ENCODE measurements around the gene EQTN.

Gene EQTN

GRCh38 chr9:27297050-27297449 lies at the start of gene EQTN:
TSS of gene EQTN (minus strand) at chr9:27297150. CDS start at chr9:27297055, 95 bp downstream.
- Histone ChIP-seq H3K9me3 (ENCODE audit: control insufficient read depth, insufficient read depth, low read depth, low read length) (no peaks in the 10 kb centered on the region), H3K27ac (ENCODE audit: low read depth, low read length) (no peak within 1 kb of the TSS), H3K4me3 (ENCODE audit: low read depth, low read length) (no peak within 1 kb of the TSS), H3K36me3 (ENCODE audit: control insufficient read depth, insufficient read depth, low read length) (no peaks in the 10 kb centered on the region), H3K4me1 (ENCODE audit: control insufficient read depth, insufficient read depth, low read length) (no peaks in the 10 kb centered on the region), H3K27me3 (ENCODE audit: control insufficient read depth, insufficient read depth, low read length) (no peaks in the 10 kb centered on the region), H3K9ac (ENCODE audit: low read length) (no peak within 1 kb of the TSS)

- Histone ChIP-seq H3K27ac (ENCODE audit: low read depth, low read length) (no peak overlapping the region), H3K9me3 (ENCODE audit: control insufficient read depth, insufficient read depth, low read depth, low read length) (peaks cover 3% of the 10 kb centered on the region; the same call in 1 of the 2 replicates), H3K9ac (ENCODE audit: low read length) (no peak overlapping the region), H3K4me3 (ENCODE audit: low read depth, low read length) (no peak overlapping the region), H3K36me3 (ENCODE audit: control insufficient read depth, insufficient read depth, low read length) (no peaks in the 10 kb centered on the region), H3K27me3 (ENCODE audit: control insufficient read depth, insufficient read depth, low read length) (no peaks in the 10 kb centered on the region), H3K4me1 (ENCODE audit: control insufficient read depth, insufficient read depth, low read length) (peaks cover 18% of the 10 kb centered on the region)
Observed at GRCh38 chr9:27344776-27345175, 47.8 kb upstream of the EQTN start.

GRCh38 chr9:27341545-27342294 lies 44.8 kb upstream of the EQTN start:
- no peak overlapping the region for H3K9ac ChIP-seq (ENCODE audit: low read length)
- peaks cover 3% of the 10 kb centered on the region; the same call in 1 of the 2 replicates for H3K9me3 ChIP-seq (ENCODE audit: control insufficient read depth, insufficient read depth, low read depth, low read length)
- no peaks in the 10 kb centered on the region for H3K36me3 ChIP-seq (ENCODE audit: control insufficient read depth, insufficient read depth, low read length)
- no peak overlapping the region for H3K27ac ChIP-seq (ENCODE audit: low read depth, low read length)
- H3K4me3 ChIP-seq (ENCODE audit: low read depth, low read length): no peak overlapping the region
- H3K27me3 ChIP-seq (ENCODE audit: control insufficient read depth, insufficient read depth, low read length): no peaks in the 10 kb centered on the region
- peaks cover 8% of the 10 kb centered on the region; the same call in 1 of the 2 replicates for H3K4me1 ChIP-seq (ENCODE audit: control insufficient read depth, insufficient read depth, low read length)

GRCh38 chr9:27340961-27341511 lies 44.1 kb upstream of the EQTN start:
- no peaks in the 10 kb centered on the region for H3K36me3 ChIP-seq (ENCODE audit: control insufficient read depth, insufficient read depth, low read length)
- H3K4me1 ChIP-seq (ENCODE audit: control insufficient read depth, insufficient read depth, low read length): peaks cover 15% of the 10 kb centered on the region
- no peak overlapping the region for H3K27ac ChIP-seq (ENCODE audit: low read depth, low read length)
- H3K9ac ChIP-seq (ENCODE audit: low read length): no peak overlapping the region
- H3K9me3 ChIP-seq (ENCODE audit: control insufficient read depth, insufficient read depth, low read depth, low read length): peaks cover 3% of the 10 kb centered on the region; the same call in 1 of the 2 replicates
- no peaks in the 10 kb centered on the region for H3K27me3 ChIP-seq (ENCODE audit: control insufficient read depth, insufficient read depth, low read length)
- H3K4me3 ChIP-seq (ENCODE audit: low read depth, low read length): no peak overlapping the region

GRCh38 chr9:27340285-27340674 lies 43.3 kb upstream of the EQTN start:
- Histone ChIP-seq H3K9me3 (ENCODE audit: control insufficient read depth, insufficient read depth, low read depth, low read length) (peaks cover 3% of the 10 kb centered on the region; the same call in 1 of the 2 replicates), H3K4me1 (ENCODE audit: control insufficient read depth, insufficient read depth, low read length) (peaks cover 18% of the 10 kb centered on the region), H3K27ac (ENCODE audit: low read depth, low read length) (no peak overlapping the region), H3K27me3 (ENCODE audit: control insufficient read depth, insufficient read depth, low read length) (no peaks in the 10 kb centered on the region), H3K9ac (ENCODE audit: low read length) (no peak overlapping the region), H3K4me3 (ENCODE audit: low read depth, low read length) (no peak overlapping the region), H3K36me3 (ENCODE audit: control insufficient read depth, insufficient read depth, low read length) (no peaks in the 10 kb centered on the region)

- Histone ChIP-seq H3K27ac (ENCODE audit: low read depth, low read length) (no peak overlapping the region), H3K36me3 (ENCODE audit: control insufficient read depth, insufficient read depth, low read length) (no peaks in the 10 kb centered on the region), H3K9me3 (ENCODE audit: control insufficient read depth, insufficient read depth, low read depth, low read length) (peaks cover 3% of the 10 kb centered on the region; the same call in 1 of the 2 replicates), H3K4me3 (ENCODE audit: low read depth, low read length) (no peak overlapping the region), H3K9ac (ENCODE audit: low read length) (no peak overlapping the region), H3K27me3 (ENCODE audit: control insufficient read depth, insufficient read depth, low read length) (no peaks in the 10 kb centered on the region), H3K4me1 (ENCODE audit: control insufficient read depth, insufficient read depth, low read length) (peaks cover 18% of the 10 kb centered on the region)
Observed at GRCh38 chr9:27339661-27340284, 42.8 kb upstream of the EQTN start.

- Histone ChIP-seq H3K9me3 (ENCODE audit: control insufficient read depth, insufficient read depth, low read depth, low read length) (peaks cover 3% of the 10 kb centered on the region; the same call in 1 of the 2 replicates), H3K27me3 (ENCODE audit: control insufficient read depth, insufficient read depth, low read length) (no peaks in the 10 kb centered on the region), H3K27ac (ENCODE audit: low read depth, low read length) (no peak overlapping the region), H3K4me3 (ENCODE audit: low read depth, low read length) (no peak overlapping the region), H3K4me1 (ENCODE audit: control insufficient read depth, insufficient read depth, low read length) (peaks cover 23% of the 10 kb centered on the region), H3K36me3 (ENCODE audit: control insufficient read depth, insufficient read depth, low read length) (no peaks in the 10 kb centered on the region), H3K9ac (ENCODE audit: low read length) (no peak overlapping the region)
Observed at GRCh38 chr9:27338527-27338903, 41.6 kb upstream of the EQTN start.

- no peak overlapping the region for H3K4me3 ChIP-seq (ENCODE audit: low read depth, low read length)
- H3K9me3 ChIP-seq (ENCODE audit: control insufficient read depth, insufficient read depth, low read depth, low read length): peaks cover 3% of the 10 kb centered on the region; the same call in 1 of the 2 replicates
- H3K4me1 ChIP-seq (ENCODE audit: control insufficient read depth, insufficient read depth, low read length): peaks cover 25% of the 10 kb centered on the region
- no peak overlapping the region for H3K27ac ChIP-seq (ENCODE audit: low read depth, low read length)
- H3K9ac ChIP-seq (ENCODE audit: low read length): no peak overlapping the region
- H3K27me3 ChIP-seq (ENCODE audit: control insufficient read depth, insufficient read depth, low read length): no peaks in the 10 kb centered on the region
- no peaks in the 10 kb centered on the region for H3K36me3 ChIP-seq (ENCODE audit: control insufficient read depth, insufficient read depth, low read length)
Observed at GRCh38 chr9:27337833-27338526, 41.0 kb upstream of the EQTN start.

- no peaks in the 10 kb centered on the region for H3K27me3 ChIP-seq (ENCODE audit: control insufficient read depth, insufficient read depth, low read length)
Observed at GRCh38 chr9:27337236-27337635, 40.3 kb upstream of the EQTN start.

GRCh38 chr9:27336829-27337228 lies 39.9 kb upstream of the EQTN start:
- H3K9ac ChIP-seq (ENCODE audit: low read length): no peak overlapping the region

More at GRCh38 chr9:27337236-27337635, 40.3 kb upstream of the EQTN start:
- peaks cover 25% of the 10 kb centered on the region for H3K4me1 ChIP-seq (ENCODE audit: control insufficient read depth, insufficient read depth, low read length)
- H3K4me3 ChIP-seq (ENCODE audit: low read depth, low read length): no peak overlapping the region
- no peak overlapping the region for H3K9ac ChIP-seq (ENCODE audit: low read length)
- peaks cover 3% of the 10 kb centered on the region; the same call in 1 of the 2 replicates for H3K9me3 ChIP-seq (ENCODE audit: control insufficient read depth, insufficient read depth, low read depth, low read length)
- H3K27ac ChIP-seq (ENCODE audit: low read depth, low read length): no peak overlapping the region
- no peaks in the 10 kb centered on the region for H3K36me3 ChIP-seq (ENCODE audit: control insufficient read depth, insufficient read depth, low read length)

More at GRCh38 chr9:27336829-27337228, 39.9 kb upstream of the EQTN start:
- H3K4me3 ChIP-seq (ENCODE audit: low read depth, low read length): no peak overlapping the region
- H3K27me3 ChIP-seq (ENCODE audit: control insufficient read depth, insufficient read depth, low read length): no peaks in the 10 kb centered on the region
- H3K4me1 ChIP-seq (ENCODE audit: control insufficient read depth, insufficient read depth, low read length): peaks cover 25% of the 10 kb centered on the region
- H3K36me3 ChIP-seq (ENCODE audit: control insufficient read depth, insufficient read depth, low read length): no peaks in the 10 kb centered on the region
- H3K9me3 ChIP-seq (ENCODE audit: control insufficient read depth, insufficient read depth, low read depth, low read length): no peaks in the 10 kb centered on the region
- H3K27ac ChIP-seq (ENCODE audit: low read depth, low read length): no peak overlapping the region

Measured in HUES6 (cell line).